ENCODE measurements around the gene MACC1. TPM values are rescaled to one million over a fixed set of nuclear protein-coding genes. Genes with fewer than 3 reads are reported as not detected.
A peak's percentile ranks its signal among the peaks of the same experiment; 100 is the strongest.
"Not testable (repeated sequence)": the region's sequence is repeated elsewhere in the genome, so short reads cannot be mapped to it uniquely, and the experiment has no call there.

Gene MACC1
- total RNA-seq, 1 donor from 2014 or later: 0.17 TPM

DNA sequence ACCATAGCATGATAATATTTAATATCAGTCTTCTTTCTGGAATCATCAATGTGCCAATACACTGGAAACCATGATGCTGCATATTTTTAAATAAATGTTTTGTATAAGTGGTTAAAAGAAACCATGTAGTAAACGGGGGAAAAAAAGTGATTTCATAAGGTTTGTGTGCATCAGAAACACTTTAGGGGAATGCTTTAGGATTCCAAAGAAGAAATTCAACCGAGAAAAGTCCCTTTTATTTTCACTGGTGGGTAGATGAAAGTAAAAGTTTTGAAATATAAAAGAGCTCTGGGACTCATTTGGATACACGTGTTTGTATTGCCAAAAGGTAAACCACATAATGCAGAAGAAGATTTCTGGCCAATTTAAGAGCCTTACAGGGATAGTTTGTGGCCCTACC, 11.9 kb upstream of the MACC1 start:
- DNase-seq: no peak

DNA sequence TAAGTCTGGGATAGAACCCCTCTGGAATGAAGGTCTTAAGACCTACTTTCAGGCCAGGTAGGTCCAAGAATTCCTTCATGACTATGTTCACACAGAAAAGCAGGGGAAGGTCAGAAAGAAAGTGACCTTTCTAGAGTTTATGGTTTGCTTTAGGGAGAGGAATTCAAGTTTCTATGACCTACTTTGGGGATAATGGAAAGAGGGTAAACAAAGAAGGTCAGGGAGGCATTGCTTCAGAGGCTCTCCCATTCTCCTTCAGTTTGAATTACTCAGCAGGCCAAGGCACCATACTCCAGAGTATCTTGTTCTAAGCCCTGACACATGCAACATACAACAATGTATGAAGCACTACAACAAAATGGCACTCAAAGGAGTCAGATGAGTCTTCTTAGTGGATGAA, 11.5 kb upstream of the MACC1 start:
- DNase-seq: no peak

DNA sequence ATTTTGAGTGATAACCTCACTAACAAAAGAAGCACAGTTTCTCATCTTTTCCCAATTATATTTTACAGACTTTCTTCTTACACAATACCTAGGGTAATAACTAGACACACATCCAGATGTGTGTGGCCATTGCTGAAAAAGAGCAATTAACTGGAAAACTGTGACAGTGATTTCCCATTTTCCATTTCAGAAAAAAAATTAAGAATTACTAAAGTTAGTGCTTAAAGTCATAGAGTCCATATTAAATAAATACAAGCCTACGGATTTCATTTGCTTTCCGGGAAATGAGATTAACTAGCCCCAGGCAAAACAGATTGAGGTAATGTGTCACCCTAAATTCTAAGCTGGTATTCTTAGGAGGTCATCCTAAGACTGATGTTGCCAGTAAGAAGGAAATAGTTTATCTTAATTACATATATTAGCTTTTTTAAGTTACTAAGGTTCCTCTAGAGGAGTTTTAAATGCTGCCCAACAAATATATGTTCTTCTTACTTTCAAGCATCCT, 10.2 kb upstream of the MACC1 start:
- DNase-seq: no peak

DNA sequence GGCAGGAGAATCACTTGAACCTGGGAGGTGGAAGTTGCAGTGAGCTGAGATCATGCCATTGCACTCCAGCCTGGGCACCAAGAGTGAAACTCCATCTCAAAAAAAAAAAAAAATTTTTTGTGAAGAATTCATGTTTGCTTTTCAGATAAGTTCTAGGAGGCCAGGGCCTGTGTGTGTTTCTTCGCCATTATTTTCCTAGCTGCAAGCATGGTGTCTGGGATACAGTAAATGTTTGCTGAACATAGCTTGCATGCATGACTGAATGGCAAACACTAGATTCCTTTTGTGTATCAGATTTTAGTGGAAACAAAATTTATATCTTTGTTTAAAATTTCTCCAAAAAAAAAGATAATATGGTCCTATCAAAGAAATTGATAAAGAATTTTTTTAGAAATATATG, 9.7 kb upstream of the MACC1 start:
- DNase-seq: no peak

DNA sequence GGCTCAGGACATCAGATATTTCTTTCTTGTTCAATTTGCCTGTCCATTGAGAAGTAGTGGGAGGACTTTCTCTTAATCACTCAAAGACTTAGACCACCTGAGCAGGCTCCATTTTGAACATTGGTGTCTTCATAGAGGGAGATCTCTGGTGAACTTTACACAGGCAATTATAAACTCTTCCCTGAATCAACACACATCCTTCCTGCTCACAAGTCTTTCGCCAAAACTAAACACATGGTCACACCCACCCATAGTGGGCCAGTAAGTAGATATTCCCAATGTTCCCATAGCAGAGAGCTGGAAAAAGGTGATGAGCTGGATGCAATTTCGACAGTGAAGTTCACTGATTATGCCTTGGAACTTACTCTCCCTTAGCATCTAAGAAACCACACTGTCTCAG, 8.2 kb upstream of the MACC1 start:
- no peak for DNase-seq

DNA sequence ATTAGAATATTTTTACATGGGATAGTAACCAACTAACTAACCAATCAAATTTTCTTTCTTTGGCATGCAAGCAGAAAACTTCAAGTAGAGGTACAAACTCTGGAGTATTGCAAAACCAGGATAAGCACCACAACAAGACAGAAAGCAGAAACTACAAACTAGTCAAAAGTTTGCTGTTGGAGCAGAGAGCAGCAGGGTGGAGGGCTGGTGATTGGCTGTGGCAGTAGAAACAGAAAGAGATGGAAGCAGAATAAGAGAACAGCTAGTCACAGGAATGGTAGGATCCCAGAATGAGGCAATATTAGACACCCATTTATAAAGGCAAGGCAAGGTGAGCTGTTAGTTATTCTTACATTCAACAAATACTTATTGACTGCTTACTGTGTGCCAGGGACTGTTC, 6.8 kb upstream of the MACC1 start:
- no peak for DNase-seq

DNA sequence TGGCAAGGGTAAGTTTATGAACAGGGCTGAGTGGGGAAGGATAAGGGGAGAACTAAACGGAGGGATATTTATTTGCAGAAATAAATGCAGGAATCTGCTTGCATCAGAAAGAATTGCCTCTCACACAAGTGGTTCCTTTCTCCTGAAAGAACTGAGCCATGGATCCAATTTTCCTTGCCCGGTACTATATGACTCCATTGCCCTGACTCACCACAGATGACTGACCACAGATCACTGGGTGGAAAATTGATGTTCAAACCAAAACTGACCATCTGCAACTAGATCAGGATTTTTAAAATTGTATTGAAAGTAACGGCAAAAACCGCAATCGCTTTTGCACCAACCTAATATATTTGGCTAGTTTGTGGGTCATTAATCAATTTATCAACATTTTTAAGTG, 6.2 kb upstream of the MACC1 start:
- no peak for DNase-seq

DNA sequence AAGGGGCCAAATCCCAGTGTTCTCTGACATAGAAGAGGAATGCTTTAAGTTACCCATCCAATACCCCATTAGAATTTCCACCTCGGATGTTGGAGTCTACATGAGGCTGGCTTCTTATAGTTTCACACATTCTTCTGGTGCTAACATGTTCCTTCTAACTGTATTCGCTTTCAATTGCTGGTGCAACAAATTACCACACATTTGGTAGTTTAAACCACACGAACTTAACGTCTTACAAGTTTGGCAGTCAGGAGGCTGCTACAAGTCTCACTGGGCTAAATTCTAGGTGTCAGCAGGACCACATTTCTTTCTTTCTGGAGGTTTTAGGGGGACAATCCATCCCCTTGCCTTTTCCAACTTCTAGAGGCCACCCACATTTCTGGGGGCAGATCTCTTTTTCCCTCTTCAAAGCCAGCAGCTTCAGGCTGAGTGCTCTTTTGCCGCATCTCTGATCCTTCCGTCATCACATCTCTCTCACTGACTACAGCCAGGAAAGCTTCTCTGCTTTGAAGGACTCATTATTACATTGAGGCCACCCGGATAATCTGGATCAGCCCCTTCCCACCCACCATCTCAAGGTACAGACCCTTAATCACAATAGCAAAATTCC, 5.1 kb upstream of the MACC1 start:
- no peak for DNase-seq

DNA sequence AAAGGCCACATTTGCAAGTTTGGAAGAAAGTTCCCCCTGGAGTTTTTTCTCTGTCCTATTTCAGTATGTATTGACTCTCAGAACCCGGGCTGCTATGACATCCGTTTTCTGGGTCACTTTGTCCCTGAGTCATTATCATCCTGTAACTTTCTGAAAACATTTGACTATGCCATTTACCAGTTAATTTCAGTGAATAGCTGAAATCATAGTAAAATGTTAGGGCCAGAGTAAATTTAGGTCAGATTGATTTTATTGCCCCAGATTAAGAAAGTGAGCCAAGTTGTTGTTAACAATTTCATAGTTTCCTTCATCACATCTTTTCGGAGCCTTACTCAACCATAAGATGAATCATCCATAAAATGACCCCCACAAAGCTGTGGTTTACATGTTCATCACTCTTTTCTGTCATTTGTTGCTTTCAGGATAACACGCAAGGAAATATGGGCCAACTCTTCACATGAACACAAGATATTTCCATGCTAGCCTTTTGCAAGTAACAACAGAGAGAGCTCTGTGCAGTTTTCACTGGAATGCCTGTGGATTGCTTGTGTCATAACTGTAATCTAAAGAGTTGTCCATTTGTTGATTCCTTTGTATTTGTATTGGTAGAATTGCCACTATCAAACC, 3.9 kb upstream of the MACC1 start:
- DNase-seq: no peak

DNA sequence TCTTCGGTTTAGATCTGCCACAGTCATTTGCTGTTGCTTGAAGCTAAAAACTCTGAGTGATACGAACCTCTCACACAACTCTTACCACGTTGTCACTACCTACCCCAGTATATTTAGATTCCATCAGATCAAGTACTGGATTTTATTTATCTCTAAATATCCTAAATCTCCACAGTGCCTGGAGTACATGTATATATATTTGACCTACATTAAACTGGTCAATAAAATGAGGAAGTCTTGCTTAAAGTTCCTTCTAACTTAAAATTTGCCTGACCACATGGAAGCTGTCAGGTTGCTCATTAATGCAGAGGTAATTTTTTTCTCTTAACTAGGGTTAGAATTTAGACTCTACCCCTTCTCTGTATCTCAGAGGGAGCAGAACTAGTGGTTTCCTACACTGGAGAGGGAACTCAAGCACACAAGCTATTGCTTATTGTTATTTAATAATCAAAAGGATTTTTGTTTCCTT, 3.1 kb upstream of the MACC1 start:
- no peak for DNase-seq

DNA sequence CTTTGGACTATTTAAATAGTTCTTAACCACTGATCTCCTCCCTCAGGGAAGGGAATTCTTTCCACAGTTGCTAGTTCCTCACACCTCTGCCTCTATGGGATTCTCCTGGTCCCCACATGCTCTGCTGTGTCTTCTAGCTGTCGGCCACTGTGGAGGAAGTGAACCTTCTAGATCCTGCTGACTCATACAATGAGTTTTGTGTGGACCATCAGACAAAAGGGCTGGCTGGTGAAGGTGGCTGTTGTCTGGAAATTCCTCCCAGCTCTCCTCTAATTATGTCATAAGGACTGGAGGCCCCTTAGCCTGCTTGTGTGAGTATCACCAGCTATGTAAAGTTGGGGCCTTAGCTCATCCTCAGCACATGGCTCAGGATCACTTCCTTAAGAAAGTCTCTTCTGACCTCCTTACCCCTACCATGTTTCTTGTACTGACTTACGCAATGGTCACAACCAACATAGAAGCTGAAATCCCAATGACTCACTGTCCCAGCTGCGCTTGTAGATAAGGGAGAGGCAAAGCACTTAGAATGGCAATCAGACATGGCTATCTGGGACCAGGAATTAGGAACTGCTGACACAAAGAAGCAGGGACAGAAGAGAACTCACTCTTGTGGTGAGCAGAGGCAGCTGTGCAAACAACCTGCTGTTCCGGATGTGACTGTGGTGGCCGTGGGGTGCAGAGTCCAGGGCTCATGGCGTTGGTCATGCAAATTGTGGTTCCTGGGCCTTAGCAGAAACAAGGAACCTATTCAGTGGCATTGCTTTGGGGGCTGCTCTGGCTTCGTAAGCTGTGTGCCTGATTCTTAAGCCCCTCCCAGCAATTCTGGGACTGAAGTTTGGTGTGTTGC, 2.5 kb upstream of the MACC1 start:
- DNase-seq: peak; percentile 72

DNA sequence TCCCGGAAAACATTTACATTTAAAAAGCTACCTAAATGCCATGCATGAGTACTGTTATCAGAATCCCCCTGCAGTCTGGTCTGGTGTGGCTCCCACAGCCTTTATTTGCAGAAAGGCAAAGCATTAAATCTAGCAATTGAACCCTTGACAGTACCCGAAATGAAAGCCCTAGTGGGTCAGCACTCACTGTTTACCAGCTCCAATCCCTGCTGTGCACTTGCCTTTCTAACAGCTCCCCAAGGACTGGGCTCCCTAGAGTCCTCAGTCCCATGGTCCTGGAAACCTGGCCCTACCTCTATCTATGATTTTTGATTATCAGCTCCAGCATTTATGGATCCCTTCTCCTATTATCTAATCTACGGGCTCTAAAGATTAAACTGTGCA, 1.9 kb upstream of the MACC1 start:
- DNase-seq: no peak

DNA sequence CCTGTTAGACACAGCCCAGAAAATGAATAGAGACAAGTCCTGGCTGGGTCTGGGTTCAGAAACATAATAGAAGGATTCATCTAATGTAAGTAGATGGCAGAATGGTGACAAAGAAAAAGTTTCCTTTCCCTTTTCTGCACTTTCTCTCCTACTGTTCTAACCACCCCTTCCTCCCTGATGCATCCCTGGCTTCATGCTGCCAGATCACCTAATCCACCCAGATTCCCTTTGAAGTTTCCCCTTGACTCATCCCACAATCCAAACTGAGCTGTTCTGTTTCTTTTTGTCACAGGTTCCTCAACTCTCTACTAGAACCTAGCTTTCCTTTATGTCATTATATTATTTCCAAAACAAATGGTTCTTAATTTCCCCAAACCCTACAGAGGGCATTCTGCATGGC, 1.1 kb upstream of the MACC1 start:
- DNase-seq: no peak

DNA sequence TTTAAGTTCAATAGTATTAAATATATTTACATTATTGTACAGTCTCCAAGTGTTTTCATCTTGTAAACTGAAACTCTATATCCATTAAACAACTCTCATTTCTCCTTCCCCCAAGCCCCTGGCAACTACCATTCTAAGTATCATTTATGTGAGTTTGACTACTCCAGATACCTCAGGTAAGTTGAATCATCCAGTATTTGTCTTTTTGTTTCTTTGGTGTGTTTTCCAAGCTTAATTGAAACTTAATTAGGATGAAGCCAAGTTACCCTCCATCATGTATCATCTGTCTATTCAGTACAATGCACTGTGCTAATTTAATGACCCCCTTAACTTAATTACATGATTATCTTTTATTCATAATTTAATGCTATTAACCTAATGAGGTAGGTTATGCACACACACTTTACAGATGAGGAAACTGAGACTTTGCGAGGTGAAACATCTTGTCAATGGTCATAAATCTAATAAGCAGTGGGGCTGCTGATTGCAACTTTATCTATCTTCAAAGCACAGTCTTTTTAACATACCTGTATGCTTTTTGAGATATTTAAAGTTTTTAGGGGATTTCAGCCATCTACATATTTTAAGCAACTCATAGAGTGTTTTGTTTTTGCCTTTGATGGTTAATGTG, 663 bp downstream of the MACC1 start:
- DNase-seq: no peak

DNA sequence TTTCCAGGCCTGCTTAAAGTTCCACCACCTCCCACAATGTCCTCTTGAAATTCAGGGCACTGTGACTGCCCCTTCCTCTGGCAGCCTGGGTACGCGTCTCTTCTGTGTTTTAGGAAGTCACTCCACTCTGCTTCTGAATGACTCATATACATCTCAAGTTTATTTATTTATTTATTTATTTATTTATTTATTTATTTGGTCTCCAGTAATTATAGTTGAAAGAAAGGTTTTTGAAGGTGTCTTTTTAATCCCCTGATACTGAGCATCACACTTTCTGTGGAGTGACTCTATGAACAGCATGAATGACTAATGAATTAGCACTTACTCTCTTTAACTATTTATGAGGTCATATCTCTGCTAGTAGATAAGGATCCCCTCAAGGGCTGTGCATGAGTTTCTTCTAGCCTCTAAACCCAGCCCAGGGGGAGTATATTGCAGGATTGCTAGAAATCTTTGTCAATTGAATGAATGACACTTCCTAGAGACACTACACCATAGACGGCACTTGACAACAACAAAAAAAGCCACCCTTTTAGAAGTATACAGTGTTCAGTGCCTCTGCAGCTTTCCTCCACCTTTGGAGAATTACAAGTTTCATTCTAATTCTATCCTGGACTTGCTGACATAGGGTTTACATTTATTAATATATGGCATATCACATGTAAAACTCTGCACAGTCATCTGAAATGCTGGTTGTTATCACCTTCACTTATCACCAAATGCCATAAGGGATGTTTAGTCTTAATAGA, 2.1 kb downstream of the MACC1 start:
- DNase-seq: no peak

DNA sequence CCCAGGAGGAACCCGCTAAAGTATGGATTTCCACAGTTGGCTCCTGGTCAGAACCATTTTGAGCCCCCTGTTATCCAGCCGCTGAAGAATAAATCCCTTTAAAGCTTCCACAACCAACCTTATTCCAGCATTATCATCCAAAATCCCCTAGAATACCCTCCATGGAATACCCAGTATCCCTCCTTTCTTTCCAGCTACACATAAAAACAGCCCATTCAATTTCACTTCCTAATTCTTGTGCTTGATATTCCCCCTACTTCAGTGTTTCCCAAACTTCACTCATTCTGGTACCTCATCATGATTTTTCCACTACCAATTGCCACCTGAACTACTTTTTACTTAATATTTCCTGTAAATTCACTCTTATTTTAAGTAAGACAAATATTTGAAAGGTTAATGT, 3.1 kb downstream of the MACC1 start:
- no peak for DNase-seq

DNA sequence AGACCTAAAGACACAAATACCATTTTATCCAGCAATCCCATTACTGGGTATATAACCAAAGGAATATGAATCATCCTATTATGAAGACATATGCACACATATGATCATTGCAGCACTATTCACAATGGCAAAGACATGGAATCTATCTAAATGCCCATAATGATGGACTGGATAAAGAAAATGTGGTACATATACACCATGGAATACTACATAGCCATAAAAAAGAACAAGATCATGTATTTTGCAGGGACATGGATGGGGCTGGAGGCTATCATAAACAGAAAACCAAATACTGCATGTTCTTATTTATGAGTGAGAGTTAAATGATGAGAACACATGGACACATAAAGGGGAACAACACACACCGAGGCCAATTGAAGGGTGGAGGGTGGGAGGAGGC, 3.8 kb downstream of the MACC1 start:
- no peak for DNase-seq

DNA sequence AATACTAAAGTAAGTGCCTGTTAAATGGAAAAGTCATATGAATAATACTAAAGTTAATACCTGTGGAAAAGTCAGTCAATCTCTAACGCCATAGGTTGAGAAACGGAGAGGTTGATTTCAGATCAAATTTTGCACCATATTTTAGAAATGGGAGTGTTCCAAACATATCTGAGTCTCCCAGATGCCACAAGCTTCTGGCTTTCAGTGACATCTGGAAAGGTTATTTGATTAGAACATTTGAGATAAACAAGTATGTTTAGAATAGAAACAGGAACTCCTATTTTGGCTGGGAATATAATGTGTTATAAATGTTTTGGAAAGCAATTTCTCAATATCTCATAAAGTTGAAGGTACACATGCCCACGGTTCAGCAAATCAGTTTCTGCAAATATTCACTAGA, 5.8 kb downstream of the MACC1 start:
- DNase-seq: no peak

DNA sequence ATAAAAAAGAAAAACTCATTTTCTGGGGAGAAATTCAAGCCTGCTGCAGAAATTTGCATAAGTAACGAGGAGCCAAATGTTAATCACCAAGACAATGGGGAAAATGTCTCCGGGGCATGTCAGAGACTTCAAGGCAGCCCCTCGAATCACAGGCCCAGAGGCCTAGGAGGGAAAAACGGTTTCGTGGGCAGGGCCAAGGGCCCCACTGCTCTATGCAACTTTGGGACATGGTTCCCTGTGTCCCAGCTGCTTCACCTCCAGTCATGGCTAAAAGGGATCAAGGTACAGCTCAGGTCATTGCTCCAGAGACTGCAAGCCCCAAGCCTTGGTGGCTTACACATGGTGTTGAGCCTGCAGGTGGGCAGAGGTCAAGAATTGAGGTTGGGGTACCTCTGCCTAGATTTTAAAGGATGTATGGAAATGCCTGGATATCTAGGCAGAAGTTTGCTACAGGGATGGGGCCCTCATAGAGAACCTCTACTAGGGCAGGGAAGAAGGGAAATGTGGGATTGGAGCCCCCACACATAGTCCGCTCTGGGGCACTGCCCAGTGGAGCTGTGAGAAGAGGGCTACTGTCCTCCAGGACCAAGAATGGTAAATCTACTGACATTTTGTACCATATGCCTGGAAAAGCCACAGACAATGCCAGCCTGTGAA, 8.4 kb downstream of the MACC1 start:
- no peak for DNase-seq

DNA sequence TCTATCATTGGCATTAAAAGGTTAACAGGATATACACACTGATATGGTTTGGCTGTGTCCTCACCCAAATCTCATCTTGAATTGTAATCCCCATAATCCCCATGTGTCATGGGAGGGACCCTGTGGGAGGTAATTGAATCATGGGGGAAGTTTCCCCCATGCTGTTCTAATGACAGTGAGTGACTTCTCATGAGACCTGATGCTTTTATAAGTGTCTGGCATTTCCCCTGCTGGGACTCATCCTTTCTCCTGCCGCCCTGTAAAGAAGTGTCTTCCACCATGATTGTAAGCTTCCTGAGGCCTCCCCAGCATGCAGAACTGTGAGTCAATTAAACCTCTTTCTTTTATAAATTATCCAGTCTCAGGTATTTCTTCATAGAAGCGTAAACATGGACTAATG, 9.4 kb downstream of the MACC1 start:
- DNase-seq: not testable (repeated sequence)

DNA sequence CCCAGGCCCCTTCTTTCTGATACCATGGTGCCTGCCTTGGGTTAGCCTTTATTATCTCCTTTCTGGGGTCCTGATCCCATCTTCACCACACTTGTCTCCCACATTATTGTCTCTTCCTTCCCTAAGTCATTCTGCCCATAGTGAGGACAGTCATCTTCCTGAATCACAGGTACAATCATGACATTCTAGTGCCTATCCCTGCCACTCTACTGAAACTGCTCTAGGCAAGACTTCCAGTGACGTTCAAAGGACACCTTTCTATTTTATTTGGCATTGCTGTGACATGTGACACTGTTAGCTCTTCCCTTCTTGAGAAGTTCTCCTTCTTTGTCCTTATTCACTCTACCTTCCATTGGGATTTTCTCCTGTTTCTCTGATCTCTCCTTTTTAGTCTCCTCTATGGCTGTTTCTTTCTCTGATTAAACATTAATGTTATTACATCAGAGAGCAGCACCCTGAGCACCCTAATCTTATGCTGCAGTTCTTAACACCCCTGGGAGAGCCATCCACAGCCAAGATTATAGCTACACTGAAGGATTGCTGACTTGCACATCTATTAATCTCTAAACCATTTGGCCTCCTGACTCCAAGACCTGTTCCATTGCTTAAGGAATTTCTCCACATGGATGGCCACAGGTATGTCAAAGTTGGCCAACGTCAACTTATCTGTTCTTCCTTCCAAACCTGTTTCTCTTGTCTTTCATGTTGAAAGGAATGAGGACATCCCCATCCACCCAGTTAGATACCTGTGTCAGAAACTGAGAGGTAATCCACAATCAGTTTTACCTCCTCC, 10.9 kb downstream of the MACC1 start:
- no peak for DNase-seq
